ENCODE results near the gene BTBD9.

DNA sequence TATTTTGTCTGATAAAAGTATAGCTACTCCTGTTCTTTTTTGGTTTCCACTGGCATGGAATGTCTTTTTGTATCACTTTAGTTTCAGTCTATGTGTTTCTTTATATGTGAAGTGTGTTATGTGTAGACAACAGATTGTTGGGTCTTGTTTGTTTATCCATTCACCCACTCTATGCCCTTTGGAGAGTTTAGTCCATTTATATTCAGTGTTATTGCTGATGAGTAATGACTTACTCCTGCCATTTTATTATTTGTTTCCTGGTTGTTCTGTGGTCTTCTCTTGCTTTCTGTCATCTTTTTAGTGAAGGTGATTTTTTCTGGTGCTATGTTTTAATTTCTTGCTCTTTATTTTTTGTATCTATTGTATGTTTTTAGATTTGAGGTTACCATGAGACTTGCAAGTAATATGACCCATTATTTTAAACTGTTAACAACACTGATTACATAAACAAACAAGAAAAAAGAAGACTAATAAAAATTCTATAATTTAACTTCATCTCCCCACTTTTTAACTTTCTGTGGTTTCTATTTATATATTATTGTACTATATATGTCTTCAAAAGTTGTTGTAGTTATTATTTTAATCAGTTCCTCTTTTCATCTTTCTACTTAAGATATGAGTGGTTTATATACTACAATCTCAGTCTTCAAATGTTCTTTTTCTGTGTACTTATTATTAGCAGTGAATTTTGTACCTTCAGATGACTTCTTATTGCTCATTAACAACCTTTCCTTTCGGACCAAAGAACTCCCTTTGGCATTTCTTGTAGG lies 323.4 kb downstream of the BTBD9 start:
- TF ChIP-seq, protein P1, sequence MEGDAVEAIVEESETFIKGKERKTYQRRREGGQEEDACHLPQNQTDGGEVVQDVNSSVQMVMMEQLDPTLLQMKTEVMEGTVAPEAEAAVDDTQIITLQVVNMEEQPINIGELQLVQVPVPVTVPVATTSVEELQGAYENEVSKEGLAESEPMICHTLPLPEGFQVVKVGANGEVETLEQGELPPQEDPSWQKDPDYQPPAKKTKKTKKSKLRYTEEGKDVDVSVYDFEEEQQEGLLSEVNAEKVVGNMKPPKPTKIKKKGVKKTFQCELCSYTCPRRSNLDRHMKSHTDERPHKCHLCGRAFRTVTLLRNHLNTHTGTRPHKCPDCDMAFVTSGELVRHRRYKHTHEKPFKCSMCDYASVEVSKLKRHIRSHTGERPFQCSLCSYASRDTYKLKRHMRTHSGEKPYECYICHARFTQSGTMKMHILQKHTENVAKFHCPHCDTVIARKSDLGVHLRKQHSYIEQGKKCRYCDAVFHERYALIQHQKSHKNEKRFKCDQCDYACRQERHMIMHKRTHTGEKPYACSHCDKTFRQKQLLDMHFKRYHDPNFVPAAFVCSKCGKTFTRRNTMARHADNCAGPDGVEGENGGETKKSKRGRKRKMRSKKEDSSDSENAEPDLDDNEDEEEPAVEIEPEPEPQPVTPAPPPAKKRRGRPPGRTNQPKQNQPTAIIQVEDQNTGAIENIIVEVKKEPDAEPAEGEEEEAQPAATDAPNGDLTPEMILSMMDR (IDR thresholded peaks at IDR 0.05 in 4 of 5, conservative IDR thresholded peaks at IDR 0.05 in 1 of 5): no peak
- TF ChIP-seq POLR2A (IDR thresholded peaks at IDR 0.05): no peak
